Lung (tissue), 12 donors: ENCODE data around the gene CARD8. TPM values are rescaled to one million over a fixed set of nuclear protein-coding genes. Genes with fewer than 3 reads are reported as not detected.
"Not testable (repeated sequence)": the region's sequence is repeated elsewhere in the genome, so short reads cannot be mapped to it uniquely, and the experiment has no call there.

Experiments used
- ATAC-seq: fragments of 200-7000 bp; cut with Tn5 transposase; one replicate; pipeline ENCODE4 v1.9.1; 2020; ENCODE audit warnings: moderate number of reproducible peaks; ENCODE audit not compliant: insufficient read depth, low FRiP score
- DNase-seq, 3 donors: peaks; one replicate each; pipeline ENCODE4 v3.0.0-alpha.2; 2013 to 2017
- H3K27ac ChIP-seq, 2 donors: one replicate each; pipeline ENCODE4 v1.5.1; 2013; ENCODE audit warnings: mild to moderate bottlenecking in 2 of 2, moderate library complexity in 2 of 2, control low read depth in 1 of 2, inconsistent platforms in 1 of 2, low read depth in 1 of 2, low read length in 1 of 2
- H3K27me3 ChIP-seq, 3 donors: one replicate each; pipeline ENCODE4 v1.5.1; 2013; ENCODE audit warnings: low read length in 2 of 3; ENCODE audit not compliant: control insufficient read depth in 3 of 3, insufficient read depth in 3 of 3
- H3K36me3 ChIP-seq, 4 donors: one replicate each; pipeline ENCODE4 v1.5.1; 2013; ENCODE audit warnings: low read length in 4 of 4, mild to moderate bottlenecking in 1 of 4, moderate library complexity in 1 of 4; ENCODE audit not compliant: control insufficient read depth in 4 of 4, insufficient read depth in 4 of 4
- H3K4me1 ChIP-seq, 5 donors: one replicate each; pipeline ENCODE4 v1.5.1; 2013; ENCODE audit warnings: low read length in 5 of 5, mild to moderate bottlenecking in 2 of 5, moderate library complexity in 1 of 5; ENCODE audit not compliant: control insufficient read depth in 5 of 5, insufficient read depth in 5 of 5
- H3K4me3 ChIP-seq: one replicate; pipeline ENCODE4 v1.5.1; 2013; ENCODE audit warnings: mild to moderate bottlenecking, control low read depth, moderate library complexity
- H3K9ac ChIP-seq, 2 donors: one replicate each; pipeline ENCODE4 v1.5.1; 2013; ENCODE audit warnings: low read length in 2 of 2, control low read depth in 1 of 2; ENCODE audit not compliant: insufficient read depth in 1 of 2
- H3K9me3 ChIP-seq, 4 donors: one replicate each; pipeline ENCODE4 v1.5.1; 2013; ENCODE audit warnings: low read length in 3 of 4, mild to moderate bottlenecking in 1 of 4, moderate library complexity in 1 of 4; ENCODE audit not compliant: control insufficient read depth in 4 of 4, insufficient read depth in 3 of 4
- CTCF ChIP-seq: IDR thresholded peaks from 2 replicates; pipeline ENCODE4 v1.5.1; 2012; ENCODE audit warnings: mild to moderate bottlenecking; ENCODE audit errors: control extremely low read depth, extremely low read depth
- WGBS, 2 donors: extraction: QIAGEN DNeasy Blood & Tissue Kit; methylation state at CpG; one replicate each; pipeline ENCODE4 v1.1.7; 2013; 5-methylcytosine and 5-hydroxymethylcytosine counted together
- polyA plus RNA-seq, 2 donors: library from polyadenylated mRNA; stranded (reverse); fragments of 200-250 nt; gene quantifications; one replicate each; pipeline ENCODE4 v1.2.1, GENCODE V29; 2013
- total RNA-seq, 2 donors: library from RNA; depleted of rRNA in 1 of 2; stranded (reverse); fragments of >200 nt in 1 of 2; gene quantifications; one replicate each; pipeline ENCODE4 v1.2.1, GENCODE V29; 2014 to 2021
- donor health status: control.
- donor health status: control.
- donor health status: Bipolar disorder and iron deficiency.
- donor health status: healthy.
- donor health status: DM: yes; HTN: yes; CAD: no.

Gene CARD8
- total and polyA plus RNA-seq, 4 donors = 43.0 to 114 (median 53.2) TPM

GRCh38 chr19:48296963-48297734 lies 41.4 kb upstream of the CARD8 start:
- H3K4me3 ChIP-seq = no peak overlapping the region
- H3K9ac ChIP-seq = no peak overlapping the region
- no peaks in the 10 kb centered on the region for H3K36me3 ChIP-seq
- H3K27me3 ChIP-seq = no peaks in the 10 kb centered on the region
- ATAC-seq = no peak
- no peak for DNase-seq
- TF ChIP-seq CTCF = no peak
- no peaks in the 10 kb centered on the region for H3K9me3 ChIP-seq
- no peaks in the 10 kb centered on the region for H3K4me1 ChIP-seq
- H3K27ac ChIP-seq = no peak overlapping the region
- WGBS, 2 donors = 89 to 92% methylated on average over 41 to 42 of the region's 42 CpGs

GRCh38 chr19:48295458-48295857 lies 39.7 kb upstream of the CARD8 start:
- Histone ChIP-seq H3K36me3 (no peaks in the 10 kb centered on the region), H3K9me3 (no peaks in the 10 kb centered on the region), H3K4me1 (peaks cover 0 to 9% (median 0%) of the 10 kb centered on the region in 5 donors), H3K4me3 (no peak overlapping the region), H3K9ac (no peak overlapping the region), H3K27ac (no peak overlapping the region), H3K27me3 (no peaks in the 10 kb centered on the region)
- no peak for TF ChIP-seq CTCF
- DNase-seq (no peak), ATAC-seq (no peak)
- 75 to 86% methylated on average over 10 of the region's 10 CpGs for WGBS, 2 donors

- H3K4me3 ChIP-seq = no peak overlapping the region
- H3K9me3 ChIP-seq = no peaks in the 10 kb centered on the region
- ATAC-seq = no peak
- DNase-seq = no peak
- whole genome bisulfite sequencing, 2 donors = 89 to 95% methylated on average over 4 of the region's 4 CpGs
- no peak overlapping the region for H3K9ac ChIP-seq
- no peak overlapping the region for H3K27ac ChIP-seq
- peaks cover 0 to 9% (median 0%) of the 10 kb centered on the region in 5 donors for H3K4me1 ChIP-seq
- no peak for TF ChIP-seq CTCF
- H3K36me3 ChIP-seq = peaks cover 0 to 2% (median 0%) of the 10 kb centered on the region in 4 donors
- H3K27me3 ChIP-seq = no peaks in the 10 kb centered on the region
These were observed 37.1 kb upstream of the CARD8 start for GRCh38 chr19:48292798-48293197.

GRCh38 chr19:48291489-48291815 lies 35.7 kb upstream of the CARD8 start:
- WGBS, 2 donors = 34 to 40% methylated on average over 11 of the region's 11 CpGs

More at GRCh38 chr19:48291489-48291815, 35.7 kb upstream of the CARD8 start:
- not testable (repeated sequence) for DNase-seq, H3K4me1 ChIP-seq, H3K36me3 ChIP-seq, H3K27me3 ChIP-seq, H3K27ac ChIP-seq, H3K9ac ChIP-seq, ATAC-seq, H3K9me3 ChIP-seq, H3K4me3 ChIP-seq
